Dorsolateral prefrontal cortex (tissue), 118 donors: ENCODE data around the gene GNG11. TPM values are rescaled to one million over a fixed set of nuclear protein-coding genes. Genes with fewer than 3 reads are reported as not detected.

Experiments
- total RNA-seq, 120 experiments: library from RNA; stranded (reverse); gene quantifications; one replicate each; pipeline versions ENCODE4 v1.2.3 to v1.2.4, GENCODE V29; 2022

GNG11 gene
- total RNA-seq, 120 experiments from 2014 or later = 2.2 to 9.1 (median 4.2) TPM

Other genes starting within 250 kb of the GNG11 start
- 1 to 10 TPM in 16 of 120 experiments, under 1 TPM in 48, not detected in 56; 0.22 to 2.9 (median 0.68) TPM for gene TFPI2, start 31.0 kb upstream of the GNG11 start, total RNA-seq
- gene GNGT1, start 15.2 kb upstream of the GNG11 start, total RNA-seq = under 1 TPM in 4 of 120 experiments, not detected in 116; 0.23 to 0.35 (median 0.25) TPM
- gene BET1, start 82.6 kb downstream of the GNG11 start, total RNA-seq = 10 to 100 TPM; 12.0 to 27.8 (median 19.9) TPM